GM18499 (cell line): ENCODE data around the gene MKI67.
"Not testable (repeated sequence)": the region's sequence is repeated elsewhere in the genome, so short reads cannot be mapped to it uniquely, and the experiment has no call there.

Experiments
- ATAC-seq: cut with Tn5 transposase; IDR thresholded peaks from one replicate; pipeline ENCODE4 v1.9.1; 2021; ENCODE audit warnings: moderate number of reproducible peaks; ENCODE audit not compliant: insufficient read depth, unreplicated experiment

Gene MKI67

GRCh38 chr10:128149267-128150014 is 23.2 kb upstream of the MKI67 start:
- ATAC-seq: no peak

GRCh38 chr10:128147669-128148068 is 21.4 kb upstream of the MKI67 start:
- ATAC-seq: no peak

GRCh38 chr10:128147064-128147463 is 20.8 kb upstream of the MKI67 start:
- ATAC-seq: peak; percentile 56

GRCh38 chr10:128144547-128144946 is 18.3 kb upstream of the MKI67 start:
- no peak for ATAC-seq

GRCh38 chr10:128143531-128143930 is 17.3 kb upstream of the MKI67 start:
- no peak for ATAC-seq

GRCh38 chr10:128140425-128140824 is 14.2 kb upstream of the MKI67 start:
- ATAC-seq: no peak

- not testable (repeated sequence) for ATAC-seq
Observed at GRCh38 chr10:128138429-128138828, 12.2 kb upstream of the MKI67 start.

- ATAC-seq: no peak
Observed at GRCh38 chr10:128137877-128138276, 11.7 kb upstream of the MKI67 start.

- ATAC-seq: no peak
Observed at GRCh38 chr10:128130051-128130450, 3.8 kb upstream of the MKI67 start.

- no peak for ATAC-seq
Observed at GRCh38 chr10:128128582-128128981, 2.4 kb upstream of the MKI67 start.

- no peak for ATAC-seq
Observed at GRCh38 chr10:128125416-128125943, 743 bp downstream of the MKI67 start.

GRCh38 chr10:128124813-128125403 is 1.3 kb downstream of the MKI67 start:
- no peak for ATAC-seq

- no peak for ATAC-seq
Observed at GRCh38 chr10:128123846-128124245, 2.4 kb downstream of the MKI67 start.

- ATAC-seq: no peak
Observed at GRCh38 chr10:128122931-128123330, 3.3 kb downstream of the MKI67 start.

GRCh38 chr10:128121750-128122412 is 4.3 kb downstream of the MKI67 start:
- no peak for ATAC-seq

- no peak for ATAC-seq
Observed at GRCh38 chr10:128116851-128117615, 9.2 kb downstream of the MKI67 start.

- no peak for ATAC-seq
Observed at GRCh38 chr10:128116187-128116586, 10.0 kb downstream of the MKI67 start.

- ATAC-seq: no peak
Observed at GRCh38 chr10:128115356-128115755, 10.9 kb downstream of the MKI67 start.

- no peak for ATAC-seq
Observed at GRCh38 chr10:128114901-128115300, 11.3 kb downstream of the MKI67 start.

- ATAC-seq: no peak
Observed at GRCh38 chr10:128113026-128113425, 13.2 kb downstream of the MKI67 start.

GRCh38 chr10:128111696-128112095 is 14.5 kb downstream of the MKI67 start:
- no peak for ATAC-seq
